HUES64 (cell line): ENCODE measurements around the gene TEX54.
A peak's percentile ranks its signal among the peaks of the same experiment; 100 is the strongest.

ENCODE experiments used
- H3K27ac ChIP-seq: 2 replicates; pipeline ENCODE4 v1.7.0; 2013; ENCODE audit warnings: low read depth, low read length, inconsistent platforms
- H3K27me3 ChIP-seq: 2 replicates; pipeline ENCODE4 v1.6.1; 2013; ENCODE audit warnings: mild to moderate bottlenecking, low read length; ENCODE audit not compliant: insufficient read depth
- H3K36me3 ChIP-seq: 2 replicates; pipeline ENCODE4 v1.6.1; 2013; ENCODE audit warnings: mild to moderate bottlenecking, low read length; ENCODE audit not compliant: insufficient read depth
- H3K4me1 ChIP-seq: 2 replicates; pipeline ENCODE4 v1.6.1; 2013; ENCODE audit warnings: mild to moderate bottlenecking, low read length, moderate library complexity; ENCODE audit not compliant: insufficient read depth
- H3K4me3 ChIP-seq: 2 replicates; pipeline ENCODE4 v1.5.1; 2013; ENCODE audit warnings: mild to moderate bottlenecking, low read length, moderate library complexity
- H3K9ac ChIP-seq: 2 replicates; pipeline ENCODE4 v1.6.1; 2013; ENCODE audit warnings: mild to moderate bottlenecking, low read depth, low read length
- H3K9me3 ChIP-seq: 2 replicates; pipeline ENCODE4 v1.6.1; 2013; ENCODE audit warnings: low read depth, low read length; ENCODE audit not compliant: insufficient read depth
- WGBS: fragments of 150-250, 120-280 bp; methylation state at CpG from one replicate; pipeline ENCODE4 v1.1.7; 2013; ENCODE audit warnings: missing lambda C conversion rate; 5-methylcytosine and 5-hydroxymethylcytosine counted together

The TEX54 gene

GRCh38 chr11:62854825-62855570, 22.4 kb upstream of the TEX54 start:
- peak overlapping the region; percentile 96 for H3K4me3 ChIP-seq
- peaks cover 44% of the 10 kb centered on the region for H3K36me3 ChIP-seq
- WGBS = under 1% methylated on average over 15 of the region's 15 CpGs
- H3K9me3 ChIP-seq = peaks cover 8% of the 10 kb centered on the region; the same call in 1 of the 2 replicates
- H3K4me1 ChIP-seq = peaks cover 13% of the 10 kb centered on the region
- H3K9ac ChIP-seq = peak overlapping the region; percentile 99
- peak overlapping the region; percentile 97 for H3K27ac ChIP-seq
- H3K27me3 ChIP-seq = no peaks in the 10 kb centered on the region

DNA sequence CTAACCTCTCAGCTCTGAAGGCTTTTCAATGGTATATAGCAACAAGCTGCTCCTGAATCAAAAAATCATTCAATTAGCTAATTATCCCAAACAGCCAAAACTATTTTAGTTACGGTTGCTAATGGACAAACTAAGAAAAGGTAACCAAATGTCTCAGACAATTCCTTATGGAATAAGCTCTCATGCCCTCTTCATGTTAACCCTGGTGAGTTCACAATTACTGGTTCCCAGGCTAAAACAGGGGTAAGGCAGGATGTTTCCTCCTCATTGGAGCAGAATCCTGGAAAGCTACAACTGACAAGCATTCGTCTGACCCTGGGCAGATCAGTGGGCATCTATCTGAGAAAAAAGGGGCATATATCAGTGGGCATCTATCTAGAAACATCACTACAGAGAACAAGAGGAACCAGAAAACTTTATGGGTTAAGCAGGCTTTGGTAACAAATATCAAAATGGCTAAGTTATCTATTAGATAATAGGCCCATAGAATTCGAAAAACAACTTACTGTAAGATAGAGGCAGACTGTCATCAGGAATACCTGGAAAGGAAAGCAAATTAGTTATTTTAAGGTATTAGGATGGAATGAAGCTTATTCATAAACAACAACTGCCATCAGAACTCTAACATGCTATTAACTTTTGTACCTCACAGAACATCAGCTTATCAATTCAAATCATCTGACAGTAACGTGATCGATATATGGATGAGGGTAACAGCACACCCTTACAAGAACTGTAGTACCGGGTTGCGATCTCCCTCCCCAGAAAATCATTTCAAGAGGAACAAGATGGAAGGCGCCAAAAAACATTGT, 21.6 kb upstream of the TEX54 start:
- H3K9me3 ChIP-seq = peaks cover 8% of the 10 kb centered on the region; the same call in 1 of the 2 replicates
- H3K36me3 ChIP-seq = peaks cover 39% of the 10 kb centered on the region
- no peaks in the 10 kb centered on the region for H3K27me3 ChIP-seq
- peak overlapping the region; percentile 96 for H3K4me3 ChIP-seq
- H3K4me1 ChIP-seq = peaks cover 9% of the 10 kb centered on the region
- 5% methylated on average over 7 of the region's 8 CpGs for WGBS
- peak overlapping the region; percentile 99 for H3K9ac ChIP-seq
- H3K27ac ChIP-seq = peak overlapping the region; percentile 97

DNA sequence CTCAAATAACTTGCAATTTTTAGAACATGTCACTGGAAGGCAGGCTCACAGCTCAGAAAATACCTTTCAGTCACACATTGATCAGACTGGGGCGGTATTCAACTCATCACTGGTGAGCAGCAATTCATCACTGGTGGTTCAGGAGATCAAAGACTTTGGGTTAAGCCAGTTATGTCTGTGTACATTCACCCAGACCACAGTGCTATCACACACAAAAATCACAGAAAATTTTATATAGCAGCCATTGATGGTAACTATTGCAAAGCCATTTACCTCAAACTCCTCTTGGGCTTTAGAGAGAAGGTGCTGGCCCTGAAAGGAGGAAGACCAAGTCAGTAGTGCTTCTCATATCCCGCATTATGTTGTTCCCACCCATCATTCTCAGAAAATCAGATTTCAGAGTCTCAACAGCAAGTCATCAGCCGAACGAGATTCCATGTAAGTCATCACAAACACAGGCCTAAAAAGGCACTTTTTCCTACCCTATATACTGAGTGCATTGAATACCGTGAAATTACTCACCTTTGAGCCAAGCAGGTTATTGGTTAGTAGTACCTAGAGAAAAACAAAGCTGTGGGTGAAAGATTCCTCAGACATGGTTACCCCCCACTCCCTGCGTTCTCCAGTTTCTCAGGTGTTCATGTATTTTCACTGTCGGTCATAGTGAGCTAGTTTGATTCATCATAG, 20.8 kb upstream of the TEX54 start:
- WGBS = 51% methylated on average over 7 of the region's 7 CpGs
- H3K4me1 ChIP-seq = peaks cover 9% of the 10 kb centered on the region
- no peaks in the 10 kb centered on the region for H3K27me3 ChIP-seq
- peaks cover 39% of the 10 kb centered on the region for H3K36me3 ChIP-seq
- peak overlapping the region; percentile 97 for H3K27ac ChIP-seq
- H3K4me3 ChIP-seq = peak overlapping the region; percentile 96
- peak overlapping the region; percentile 99 for H3K9ac ChIP-seq
- peaks cover 8% of the 10 kb centered on the region; the same call in 1 of the 2 replicates for H3K9me3 ChIP-seq

- Histone ChIP-seq H3K36me3 (peaks cover 39% of the 10 kb centered on the region), H3K4me3 (peak overlapping the region; percentile 96), H3K27me3 (no peaks in the 10 kb centered on the region), H3K9me3 (peaks cover 8% of the 10 kb centered on the region; the same call in 1 of the 2 replicates), H3K27ac (peak overlapping the region; percentile 97), H3K4me1 (peaks cover 4% of the 10 kb centered on the region), H3K9ac (peak overlapping the region; percentile 99)
Measured at GRCh38 chr11:62852523-62853188, 20.0 kb upstream of the TEX54 start.

- H3K27ac ChIP-seq = peak overlapping the region; percentile 97; the same call in 1 of the 2 replicates
- peaks cover 3% of the 10 kb centered on the region; the same call in 1 of the 2 replicates for H3K4me1 ChIP-seq
- H3K9me3 ChIP-seq = peaks cover 8% of the 10 kb centered on the region; the same call in 1 of the 2 replicates
- H3K36me3 ChIP-seq = peaks cover 39% of the 10 kb centered on the region
- no peaks in the 10 kb centered on the region for H3K27me3 ChIP-seq
- WGBS = 62% methylated on average over 3 of the region's 3 CpGs
- H3K9ac ChIP-seq = peak overlapping the region; percentile 99; the same call in 1 of the 2 replicates
- H3K4me3 ChIP-seq = peak overlapping the region; percentile 96
Measured at GRCh38 chr11:62851807-62852522, 19.3 kb upstream of the TEX54 start.

- no peak overlapping the region for H3K4me3 ChIP-seq
Measured at GRCh38 chr11:62850911-62851806, 18.5 kb upstream of the TEX54 start.

GRCh38 chr11:62847767-62848314, 15.2 kb upstream of the TEX54 start:
- 92% methylated on average over 1 of the region's 1 CpG for WGBS
- Histone ChIP-seq H3K27me3 (no peaks in the 10 kb centered on the region), H3K36me3 (peaks cover 12% of the 10 kb centered on the region), H3K27ac (no peak overlapping the region), H3K9me3 (0 out of 2 replicates have a peak, but pooled peaks cover 4% of the 10 kb centered on the region), H3K4me3 (no peak overlapping the region), H3K9ac (no peak overlapping the region), H3K4me1 (peaks cover 3% of the 10 kb centered on the region; the same call in 1 of the 2 replicates)

More at GRCh38 chr11:62850911-62851806, 18.5 kb upstream of the TEX54 start:
- Histone ChIP-seq H3K27ac (peak overlapping the region; percentile 97; the same call in 1 of the 2 replicates), H3K9ac (0 out of 2 replicates have a peak overlapping the region, but pooled peaks have one; percentile 99), H3K36me3 (peaks cover 39% of the 10 kb centered on the region), H3K27me3 (no peaks in the 10 kb centered on the region), H3K4me1 (peaks cover 3% of the 10 kb centered on the region; the same call in 1 of the 2 replicates), H3K9me3 (peaks cover 10% of the 10 kb centered on the region; the same call in 1 of the 2 replicates)
- WGBS = 37% methylated on average over 15 of the region's 15 CpGs

DNA sequence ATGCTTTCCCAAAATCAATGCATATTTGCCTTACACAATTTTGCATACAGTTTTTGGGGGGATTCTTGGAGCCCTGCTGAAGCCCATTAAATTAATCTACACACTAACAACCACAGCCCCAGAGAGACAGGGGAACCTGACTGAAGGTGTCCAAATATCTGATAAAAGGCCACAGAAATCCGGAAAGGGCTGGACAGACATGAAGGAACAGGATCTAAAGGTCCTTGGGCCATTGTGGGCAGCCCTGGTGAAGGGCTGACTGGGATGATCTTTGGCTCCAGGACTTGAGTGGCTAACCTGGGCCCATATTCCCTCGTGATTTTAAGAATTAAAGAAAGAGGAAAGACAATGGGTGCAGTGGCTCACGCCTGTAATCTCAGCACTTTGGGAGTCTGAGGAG, 13.5 kb upstream of the TEX54 start:
- Histone ChIP-seq H3K27ac (no peak overlapping the region), H3K4me3 (no peak overlapping the region), H3K9me3 (0 out of 2 replicates have a peak, but pooled peaks cover 4% of the 10 kb centered on the region), H3K36me3 (no peaks in the 10 kb centered on the region), H3K4me1 (peaks cover 6% of the 10 kb centered on the region; the same call in 1 of the 2 replicates), H3K27me3 (no peaks in the 10 kb centered on the region), H3K9ac (no peak overlapping the region)
- 87% methylated on average over 3 of the region's 3 CpGs for WGBS

GRCh38 chr11:62844154-62844553, 11.5 kb upstream of the TEX54 start:
- Histone ChIP-seq H3K27ac (no peak overlapping the region), H3K4me3 (no peak overlapping the region), H3K27me3 (no peaks in the 10 kb centered on the region), H3K9me3 (0 out of 2 replicates have a peak, but pooled peaks cover 4% of the 10 kb centered on the region), H3K9ac (no peak overlapping the region), H3K4me1 (peaks cover 6% of the 10 kb centered on the region; the same call in 1 of the 2 replicates), H3K36me3 (no peaks in the 10 kb centered on the region)
- WGBS = 98% methylated on average over 3 of the region's 3 CpGs
